Keratinocyte (primary cell): Measurements from ENCODE around the gene CNOT4. TPM values are rescaled to one million over a fixed set of nuclear protein-coding genes. Genes with fewer than 3 reads are reported as not detected.

Experiments used
- DNase-seq: peaks from one replicate; pipeline ENCODE4 v3.0.0-alpha.2; 2011; ENCODE audit warnings: low read depth, missing footprints, low spot score
- FAIRE-seq: peaks from 2 replicates; lab custom pipeline; 2011; peaks lifted over from hg19 to GRCh38; lab: Jason Lieb, UNC
- H2AFZ ChIP-seq: 2 replicates; pipeline ENCODE4 v1.6.0; 2012; ENCODE audit warnings: low read length, control low read depth, inconsistent platforms; ENCODE audit not compliant: control insufficient read depth
- H3K27ac ChIP-seq: 2 replicates; pipeline ENCODE4 v1.5.1; 2011; ENCODE audit warnings: low read length; ENCODE audit not compliant: control insufficient read depth, insufficient read depth
- H3K27me3 ChIP-seq: 3 replicates; pipeline ENCODE4 v1.6.0; 2011; ENCODE audit warnings: low read length; ENCODE audit not compliant: control insufficient read depth, insufficient read depth; ENCODE audit errors: extremely low read depth
- H3K36me3 ChIP-seq, 2 experiments: 2 replicates in 1 of 2; 3 replicates in 1 of 2; pipeline ENCODE4 v1.5.1; 2011; ENCODE audit warnings: low read length in 2 of 2, mild to moderate bottlenecking in 1 of 2; ENCODE audit not compliant: control insufficient read depth in 2 of 2, insufficient read depth in 2 of 2; ENCODE audit errors: extremely low read depth in 1 of 2
- H3K4me1 ChIP-seq: 3 replicates; pipeline ENCODE4 v1.5.1; 2011; ENCODE audit warnings: low read length; ENCODE audit not compliant: control insufficient read depth, insufficient read depth; ENCODE audit errors: extremely low read depth
- H3K4me2 ChIP-seq: 3 replicates; pipeline ENCODE4 v1.6.0; 2011; ENCODE audit warnings: low read depth, low read length; ENCODE audit not compliant: control insufficient read depth, insufficient read depth; ENCODE audit errors: extremely low read depth
- H3K4me3 ChIP-seq, 3 experiments: fragments of 200-600 bp in 1 of 3; sonication (generic) in 1 of 3; 2 replicates in 2 of 3; 3 replicates in 1 of 3; pipeline ENCODE4 v1.5.1; 2011 to 2016; ENCODE audit warnings: low read length in 3 of 3, mild to moderate bottlenecking in 3 of 3, control low read depth in 2 of 3, inconsistent platforms in 1 of 3, low read depth in 1 of 3, mixed read lengths in 1 of 3, mixed run types in 1 of 3, moderate library complexity in 1 of 3; ENCODE audit not compliant: control insufficient read depth in 2 of 3, insufficient read depth in 2 of 3; ENCODE audit errors: extremely low read depth in 1 of 3
- H3K79me2 ChIP-seq: 2 replicates; pipeline ENCODE4 v1.6.0; 2012; ENCODE audit warnings: low read length; ENCODE audit not compliant: control insufficient read depth, insufficient read depth
- H3K9ac ChIP-seq: 3 replicates; pipeline ENCODE4 v1.6.0; 2011; ENCODE audit warnings: low read length; ENCODE audit not compliant: control insufficient read depth, insufficient read depth; ENCODE audit errors: extremely low read depth
- H3K9me1 ChIP-seq: 3 replicates; pipeline ENCODE4 v1.6.0; 2011; ENCODE audit warnings: low read length; ENCODE audit not compliant: control insufficient read depth, insufficient read depth; ENCODE audit errors: extremely low read depth
- H3K9me3 ChIP-seq: 2 replicates; pipeline ENCODE4 v1.5.1; 2012; ENCODE audit warnings: low read depth, low read length; ENCODE audit not compliant: control insufficient read depth
- H4K20me1 ChIP-seq: 3 replicates; pipeline ENCODE4 v1.6.0; 2011; ENCODE audit warnings: low read length; ENCODE audit not compliant: control insufficient read depth, insufficient read depth; ENCODE audit errors: extremely low read depth
- EZH2 ChIP-seq: IDR thresholded peaks from one replicate; pipeline ENCODE4 v1.6.1; 2012; ENCODE audit warnings: inconsistent platforms, mild to moderate bottlenecking, low read length, moderate library complexity
- dilution Hi-C: fragments of 300-500 bp; cut with MboI; formaldehyde crosslinking; loops from one replicate; pipeline ENCODE4 v1.7.0; 2020; ENCODE audit warnings: low sequenced_read_pairs; ENCODE audit not compliant: extremely low pct_ligation_motif_present
- polyA plus RNA-seq, 5 experiments: library from polyadenylated mRNA; depleted of rRNA in 3 of 5; stranded (reverse) in 3 of 5; stranded (forward) in 1 of 5; unstranded in 1 of 5; fragments of >200 nt; gene quantifications; 1 replicate in 1 of 5; 2 replicates in 3 of 5; 3 replicates in 1 of 5; pipeline versions ENCODE4 v1.2.1 to v1.2.3, GENCODE V29; 2011 to 2012; ENCODE audit warnings: missing spikeins in 2 of 5, low read depth in 1 of 5, low replicate concordance in 1 of 5
- TF ChIP-seq, protein P1 (sequence below), 3 experiments: IDR thresholded peaks in 1 of 3; conservative IDR thresholded peaks in 1 of 3; optimal IDR thresholded peaks in 1 of 3; 2 replicates in 2 of 3; 3 replicates in 1 of 3; pipeline versions ENCODE3 to v1.5.1; 2011; ENCODE audit warnings: low read length in 3 of 3, mild to moderate bottlenecking in 3 of 3, moderate library complexity in 2 of 3, control low read depth in 1 of 3, inconsistent platforms in 1 of 3; ENCODE audit not compliant: insufficient read depth in 2 of 3; ENCODE audit errors: extremely low read depth in 1 of 3

Gene CNOT4
- polyA plus RNA-seq, 1 donor (not counting 4 experiments of a cell fraction or from before 2014, with no cell fraction given), result 11.4 TPM

DNA sequence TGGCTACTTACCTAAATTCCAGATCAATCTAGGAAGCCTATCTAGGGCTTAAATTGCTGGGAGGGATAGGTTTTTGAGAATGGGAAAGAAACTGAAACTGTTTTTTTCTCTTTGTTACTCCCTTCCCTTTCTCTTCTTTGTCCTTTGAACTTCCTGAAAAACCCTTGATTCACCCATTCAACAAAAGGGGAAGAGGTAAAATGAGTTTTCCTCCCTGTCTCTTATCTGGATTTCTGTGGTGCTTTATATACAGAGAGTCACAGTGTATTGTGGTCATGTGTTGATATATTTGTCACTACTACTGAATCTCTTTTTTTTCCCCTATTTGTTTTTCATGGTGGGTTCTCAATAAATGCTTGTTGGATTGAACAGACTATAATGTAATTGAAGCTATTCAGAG lies 28.0 kb upstream of the CNOT4 start:
- Histone ChIP-seq H2AFZ (no peak overlapping the region), H3K27me3 (no peaks in the 10 kb centered on the region), H3K4me3 (no peak overlapping the region), H3K79me2 (no peaks in the 10 kb centered on the region), H3K9ac (no peak overlapping the region), H3K36me3 (no peaks in the 10 kb centered on the region), H3K4me2 (no peak overlapping the region), H3K9me3 (no peaks in the 10 kb centered on the region), H3K27ac (no peak overlapping the region), H3K4me1 (no peaks in the 10 kb centered on the region), H4K20me1 (no peaks in the 10 kb centered on the region), H3K9me1 (no peaks in the 10 kb centered on the region)
- DNase-seq (no peak), FAIRE-seq (no peak)
- dilution Hi-C loops, result no loop called here
- no peak for TF ChIP-seq EZH2
- TF ChIP-seq, protein P1, sequence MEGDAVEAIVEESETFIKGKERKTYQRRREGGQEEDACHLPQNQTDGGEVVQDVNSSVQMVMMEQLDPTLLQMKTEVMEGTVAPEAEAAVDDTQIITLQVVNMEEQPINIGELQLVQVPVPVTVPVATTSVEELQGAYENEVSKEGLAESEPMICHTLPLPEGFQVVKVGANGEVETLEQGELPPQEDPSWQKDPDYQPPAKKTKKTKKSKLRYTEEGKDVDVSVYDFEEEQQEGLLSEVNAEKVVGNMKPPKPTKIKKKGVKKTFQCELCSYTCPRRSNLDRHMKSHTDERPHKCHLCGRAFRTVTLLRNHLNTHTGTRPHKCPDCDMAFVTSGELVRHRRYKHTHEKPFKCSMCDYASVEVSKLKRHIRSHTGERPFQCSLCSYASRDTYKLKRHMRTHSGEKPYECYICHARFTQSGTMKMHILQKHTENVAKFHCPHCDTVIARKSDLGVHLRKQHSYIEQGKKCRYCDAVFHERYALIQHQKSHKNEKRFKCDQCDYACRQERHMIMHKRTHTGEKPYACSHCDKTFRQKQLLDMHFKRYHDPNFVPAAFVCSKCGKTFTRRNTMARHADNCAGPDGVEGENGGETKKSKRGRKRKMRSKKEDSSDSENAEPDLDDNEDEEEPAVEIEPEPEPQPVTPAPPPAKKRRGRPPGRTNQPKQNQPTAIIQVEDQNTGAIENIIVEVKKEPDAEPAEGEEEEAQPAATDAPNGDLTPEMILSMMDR (optimal IDR thresholded peaks at IDR 0.05 in 1 of 3, IDR thresholded peaks at IDR 0.05 in 1 of 3, conservative IDR thresholded peaks at IDR 0.05 in 1 of 3; ENCODE audit: extremely low read depth in 1 of 3, insufficient read depth in 2 of 3, low read length in 3 of 3), result no peak

DNA sequence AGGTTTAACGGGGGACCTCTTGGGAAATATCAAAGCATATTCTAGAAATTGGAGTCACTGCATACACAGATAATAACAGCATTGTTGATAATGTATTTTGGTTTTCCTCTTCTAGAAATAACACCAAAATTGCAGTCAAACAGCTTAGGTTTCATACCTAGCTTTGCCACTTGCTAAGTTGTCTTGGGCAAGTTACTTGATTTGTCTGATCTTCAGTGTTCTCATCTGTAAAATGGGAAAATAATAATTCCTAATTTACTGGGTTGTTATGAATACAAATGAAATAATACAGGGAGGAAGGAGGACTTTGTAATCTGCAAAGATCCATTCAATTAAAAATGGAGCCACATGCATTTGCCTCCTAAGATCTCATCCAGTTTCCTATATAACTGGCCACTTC lies 27.6 kb upstream of the CNOT4 start:
- dilution Hi-C loops, result no loop called here
- TF ChIP-seq EZH2, result no peak
- TF ChIP-seq, protein P1 (optimal IDR thresholded peaks at IDR 0.05 in 1 of 3, IDR thresholded peaks at IDR 0.05 in 1 of 3, conservative IDR thresholded peaks at IDR 0.05 in 1 of 3; ENCODE audit: extremely low read depth in 1 of 3, insufficient read depth in 2 of 3, low read length in 3 of 3), result no peak

More for the DNA sequence above, 27.6 kb upstream of the CNOT4 start:
- Histone ChIP-seq H3K4me2 (no peak overlapping the region), H3K9ac (no peak overlapping the region), H4K20me1 (no peaks in the 10 kb centered on the region), H3K9me3 (no peaks in the 10 kb centered on the region), H3K9me1 (no peaks in the 10 kb centered on the region), H3K36me3 (no peaks in the 10 kb centered on the region), H2AFZ (no peak overlapping the region), H3K79me2 (no peaks in the 10 kb centered on the region), H3K27me3 (no peaks in the 10 kb centered on the region), H3K27ac (no peak overlapping the region), H3K4me3 (no peak overlapping the region), H3K4me1 (no peaks in the 10 kb centered on the region)
- DNase-seq (no peak), FAIRE-seq (no peak)
